GM08714 (cell line): ENCODE measurements around the gene MED12L.

Source experiments
- H3K4me3 ChIP-seq: fragments of 200-500 bp; sonication (Bioruptor generic); 2 replicates; pipeline ENCODE4 v1.5.1; 2014; ENCODE audit warnings: mild to moderate bottlenecking, low read length, inconsistent platforms
- ZNF274 ChIP-seq: IDR thresholded peaks from 2 replicates; pipeline ENCODE4 v1.6.1; 2012; ENCODE audit warnings: mild to moderate bottlenecking, low read depth, low read length

MED12L gene

DNA sequence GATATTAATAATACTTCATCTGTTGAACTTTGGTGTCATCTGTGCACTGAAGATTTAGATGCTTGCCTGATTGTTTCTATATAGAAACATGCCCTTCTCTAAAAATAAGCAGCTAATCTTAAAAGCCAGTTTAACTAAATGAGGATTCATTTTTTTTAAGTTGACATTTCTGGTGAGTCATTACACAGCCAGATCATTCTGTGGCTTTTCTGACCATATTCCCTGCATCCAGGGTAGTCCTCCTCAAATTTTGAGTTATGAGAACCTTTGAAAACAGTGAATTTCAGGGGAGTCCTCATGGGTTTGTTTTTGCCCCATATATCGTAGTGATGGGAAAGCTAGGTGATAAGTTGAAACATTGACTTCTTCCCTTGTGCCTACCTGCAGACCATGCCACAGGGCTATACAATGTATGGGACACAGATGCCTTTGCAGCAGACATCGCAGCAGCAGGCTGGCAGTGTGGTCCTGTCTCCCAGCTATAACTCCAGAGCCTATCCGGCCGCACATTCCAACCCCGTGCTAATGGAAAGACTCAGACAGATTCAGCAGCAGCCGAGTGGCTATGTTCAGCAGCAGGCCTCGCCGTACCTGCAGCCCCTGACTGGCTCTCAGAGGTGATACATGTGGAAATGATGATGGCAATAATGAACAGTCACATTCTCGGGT is 325.6 kb downstream of the MED12L start:
- H3K4me3 ChIP-seq: no peak overlapping the region
- no peak for TF ChIP-seq ZNF274

DNA sequence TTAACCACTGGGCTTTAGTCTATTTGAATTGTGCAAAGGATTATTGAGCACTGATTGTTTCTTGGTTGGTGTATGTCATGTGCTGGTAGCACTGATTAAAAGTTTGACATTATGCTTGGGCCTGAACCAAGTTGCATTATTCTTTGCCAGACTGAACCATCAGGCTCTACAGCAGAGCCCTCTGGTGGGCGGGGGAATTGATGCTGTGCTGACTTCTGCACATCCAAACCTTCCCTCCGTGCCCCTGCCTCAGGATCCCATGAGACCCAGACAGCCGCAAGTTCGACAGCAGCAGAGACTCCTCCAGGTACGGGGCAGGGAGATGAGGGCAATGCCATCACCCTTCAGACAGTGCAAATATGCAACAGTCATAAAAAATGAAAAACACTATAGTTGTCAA is 327.5 kb downstream of the MED12L start:
- TF ChIP-seq ZNF274: no peak
- no peak overlapping the region for H3K4me3 ChIP-seq

DNA sequence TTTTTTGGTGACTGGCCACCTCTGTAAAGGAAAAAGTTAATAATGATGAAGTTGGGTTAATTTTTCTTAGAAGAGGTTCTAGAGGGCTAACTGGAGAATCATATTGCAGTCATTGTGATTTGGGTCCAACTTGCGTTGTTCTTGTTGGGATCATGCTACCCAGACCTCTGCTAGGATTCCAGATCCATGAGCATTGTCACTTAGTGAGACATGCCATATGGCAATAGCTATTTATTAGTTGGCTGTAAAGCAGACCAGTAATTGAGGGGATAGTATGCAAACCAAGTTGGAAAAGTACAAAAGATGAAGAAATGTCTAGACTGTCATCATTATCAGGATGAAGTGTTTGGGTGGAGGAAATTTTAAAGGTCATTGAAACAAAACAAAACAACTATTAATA is 329.8 kb downstream of the MED12L start:
- no peak for TF ChIP-seq ZNF274
- no peak overlapping the region for H3K4me3 ChIP-seq

- no peak overlapping the region for H3K4me3 ChIP-seq
- no peak for TF ChIP-seq ZNF274
These were observed 334.3 kb downstream of the MED12L start for GRCh38 chr3:151419806-151420205.

DNA sequence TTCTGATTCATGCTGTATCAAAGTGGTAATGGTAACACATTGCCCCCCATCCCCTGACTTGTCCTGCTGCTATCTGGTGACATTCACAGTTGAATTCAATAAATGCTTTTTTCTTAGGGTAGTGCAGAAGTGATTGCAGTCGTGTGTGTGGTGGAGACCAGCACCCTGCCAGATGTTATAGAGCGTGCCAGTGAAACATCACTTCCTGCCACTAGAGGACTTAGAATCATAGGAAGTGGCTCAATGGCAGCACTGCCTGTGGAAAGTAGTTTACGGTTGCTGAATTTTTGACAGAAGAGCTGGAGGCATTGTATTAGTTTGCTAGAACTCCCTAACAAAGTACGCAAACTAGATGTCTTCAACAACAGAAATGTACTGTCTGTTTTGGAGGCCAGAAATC is 336.5 kb downstream of the MED12L start:
- no peak for TF ChIP-seq ZNF274
- no peak overlapping the region for H3K4me3 ChIP-seq

GRCh38 chr3:151423091-151423490 is 337.6 kb downstream of the MED12L start:
- no peak overlapping the region for H3K4me3 ChIP-seq
- no peak for TF ChIP-seq ZNF274

DNA sequence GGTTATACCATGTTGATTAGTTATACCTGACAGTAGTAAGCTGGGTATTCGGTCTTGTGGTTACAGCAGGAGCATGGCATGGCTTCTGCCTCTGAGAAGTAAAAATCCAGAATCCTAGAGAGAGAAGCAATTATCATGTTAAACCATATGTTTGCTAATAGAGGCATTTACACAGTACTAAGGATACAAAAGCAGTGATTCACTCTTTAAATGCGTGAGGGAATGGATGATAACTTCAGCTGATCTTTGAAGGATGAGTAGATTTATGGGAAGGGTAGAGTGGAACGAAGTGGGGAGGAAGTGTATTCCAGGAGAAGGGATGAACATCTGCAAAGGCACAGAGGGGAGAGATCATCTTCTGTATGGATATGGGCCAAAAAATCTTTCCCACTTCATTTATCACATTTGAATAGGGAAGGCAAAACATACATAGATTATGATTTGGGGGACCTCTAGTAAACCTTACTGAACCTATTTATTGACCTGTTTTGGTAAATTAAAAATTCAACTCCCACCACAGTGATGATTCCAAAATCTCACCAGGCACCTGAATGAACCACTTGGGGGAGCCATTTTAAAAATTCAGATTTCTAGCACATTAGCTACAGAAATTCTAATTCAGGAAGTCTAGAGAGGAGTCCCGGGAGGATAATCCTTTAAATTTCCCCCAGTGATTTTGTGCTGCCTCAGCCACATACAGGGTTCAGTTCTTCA is 340.3 kb downstream of the MED12L start:
- no peak overlapping the region for H3K4me3 ChIP-seq
- TF ChIP-seq ZNF274: no peak

DNA sequence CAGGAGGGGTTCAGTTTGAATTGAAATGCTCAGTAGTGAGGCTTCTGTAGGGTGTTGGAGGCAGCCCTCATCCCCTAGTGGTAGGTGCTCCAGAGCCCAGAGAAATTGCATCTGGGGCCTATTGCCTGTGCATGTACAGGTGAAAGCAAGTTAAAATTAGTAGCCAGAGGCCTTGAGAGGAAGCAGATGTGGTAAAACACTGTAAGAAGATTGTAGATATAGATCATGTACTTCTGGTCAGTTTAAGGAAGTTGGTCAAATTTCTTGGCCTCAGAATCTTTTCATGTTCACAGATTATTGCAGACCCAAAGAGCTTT is 340.8 kb downstream of the MED12L start:
- TF ChIP-seq ZNF274: no peak
- no peak overlapping the region for H3K4me3 ChIP-seq

GRCh38 chr3:151428386-151428785 is 342.9 kb downstream of the MED12L start:
- no peak for TF ChIP-seq ZNF274
- no peak overlapping the region for H3K4me3 ChIP-seq

- no peak for TF ChIP-seq ZNF274
- no peak overlapping the region for H3K4me3 ChIP-seq
These were observed 345.5 kb downstream of the MED12L start for GRCh38 chr3:151430821-151431484.

DNA sequence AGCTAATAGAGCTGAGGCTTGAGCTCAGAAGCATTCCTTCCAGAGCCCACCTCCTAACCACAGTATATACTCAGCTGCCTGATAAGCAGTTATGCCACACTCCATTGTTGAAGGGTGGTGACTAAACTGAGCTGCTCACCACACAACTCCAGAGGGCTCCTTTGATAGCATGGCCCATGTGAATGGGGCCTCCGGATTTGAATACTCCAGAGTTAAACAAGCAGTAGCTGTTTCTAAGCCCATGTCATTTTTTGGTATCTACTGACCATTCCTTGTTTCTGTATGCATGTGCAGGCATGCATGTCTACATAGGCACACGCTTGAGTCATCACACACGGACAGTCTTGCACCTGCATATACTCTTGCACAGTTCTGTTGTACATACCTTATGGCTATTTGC is 346.5 kb downstream of the MED12L start:
- TF ChIP-seq ZNF274: no peak
- H3K4me3 ChIP-seq: no peak overlapping the region

DNA sequence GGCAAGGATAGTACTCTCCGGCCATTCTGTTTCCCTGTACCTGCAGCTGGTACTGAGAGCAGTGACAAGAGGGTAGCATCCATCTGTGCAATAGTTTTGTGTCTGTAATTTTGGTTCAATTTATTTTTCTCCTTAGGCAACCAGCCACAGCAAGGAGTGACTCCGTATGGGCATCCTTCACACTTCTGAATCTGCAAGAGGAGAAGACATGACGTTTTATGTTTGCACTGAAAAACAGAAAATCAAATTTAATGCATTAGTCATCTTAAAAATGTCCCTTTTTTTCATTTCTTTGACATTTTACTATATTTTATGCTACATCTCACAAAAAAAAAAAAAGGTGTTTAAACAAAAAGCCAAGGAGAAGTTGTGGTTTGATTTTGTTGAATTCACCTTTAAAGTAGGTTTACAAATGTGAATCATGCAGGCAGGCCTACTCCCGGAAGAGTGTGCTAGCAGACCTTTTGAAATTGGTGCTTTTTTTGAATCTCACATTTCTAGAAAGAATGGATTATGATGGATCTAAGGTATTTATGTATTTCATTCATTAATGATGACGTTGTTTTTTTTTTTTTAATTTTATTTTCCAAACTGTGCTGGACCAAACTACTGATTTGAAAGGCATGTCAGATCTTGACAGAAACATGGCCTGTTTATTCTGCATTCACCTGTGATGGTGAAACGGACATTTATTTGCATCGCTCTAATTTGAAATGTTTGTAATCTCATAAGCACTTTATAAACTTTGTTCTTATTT is 347.3 kb downstream of the MED12L start:
- TF ChIP-seq ZNF274: no peak
- H3K4me3 ChIP-seq: no peak overlapping the region

GRCh38 chr3:151434151-151434890 is 348.9 kb downstream of the MED12L start:
- TF ChIP-seq ZNF274: no peak
- no peak overlapping the region for H3K4me3 ChIP-seq
